ENCODE results near the gene MAG. TPM values are rescaled to one million over a fixed set of nuclear protein-coding genes. Genes with fewer than 3 reads are reported as not detected.
A peak's percentile ranks its signal among the peaks of the same experiment; 100 is the strongest.

The MAG gene
- total RNA-seq, 1 donor from 2014 or later: 1.6 TPM

GRCh38 chr19:35272122-35272719 is 19.7 kb upstream of the MAG start:
- H3K27me3 ChIP-seq (ENCODE audit: control insufficient read depth in 3 of 3, insufficient read depth in 3 of 3, low read length in 3 of 3): no peaks in the 10 kb centered on the region
- peaks cover 51 to 62% (median 58%) of the 10 kb centered on the region in 3 donors for H3K36me3 ChIP-seq (ENCODE audit: control insufficient read depth in 3 of 3, insufficient read depth in 3 of 3, low read length in 3 of 3)
- H3K9ac ChIP-seq (ENCODE audit: low read depth in 1 of 3, low read length in 3 of 3): peak overlapping the region in 1 of 3 donors; percentile 9
- H3K4me1 ChIP-seq (ENCODE audit: control insufficient read depth in 3 of 3, insufficient read depth in 3 of 3, low read length in 3 of 3): peaks cover 10 to 18% (median 14%) of the 10 kb centered on the region in 3 donors
- no peak overlapping the region for H3K4me3 ChIP-seq (ENCODE audit: low read length in 3 of 3)
- H3K9me3 ChIP-seq (ENCODE audit: control insufficient read depth in 3 of 3, low read length in 3 of 3): no peaks in the 10 kb centered on the region
- H3K27ac ChIP-seq (ENCODE audit: low read depth, low read length): no peak overlapping the region

- Histone ChIP-seq H3K36me3 (ENCODE audit: control insufficient read depth in 3 of 3, insufficient read depth in 3 of 3, low read length in 3 of 3) (peaks cover 54 to 66% (median 65%) of the 10 kb centered on the region in 3 donors), H3K27me3 (ENCODE audit: control insufficient read depth in 3 of 3, insufficient read depth in 3 of 3, low read length in 3 of 3) (no peaks in the 10 kb centered on the region), H3K9me3 (ENCODE audit: control insufficient read depth in 3 of 3, low read length in 3 of 3) (no peaks in the 10 kb centered on the region), H3K4me3 (ENCODE audit: low read length in 3 of 3) (no peak overlapping the region), H3K4me1 (ENCODE audit: control insufficient read depth in 3 of 3, insufficient read depth in 3 of 3, low read length in 3 of 3) (peaks cover 10 to 15% (median 14%) of the 10 kb centered on the region in 3 donors), H3K27ac (ENCODE audit: low read depth, low read length) (no peak overlapping the region), H3K9ac (ENCODE audit: low read depth in 1 of 3, low read length in 3 of 3) (no peak overlapping the region)
These were observed 18.9 kb upstream of the MAG start for GRCh38 chr19:35272954-35273649.

GRCh38 chr19:35273686-35274259 is 18.2 kb upstream of the MAG start:
- Histone ChIP-seq H3K4me3 (ENCODE audit: low read length in 3 of 3) (no peak overlapping the region), H3K27me3 (ENCODE audit: control insufficient read depth in 3 of 3, insufficient read depth in 3 of 3, low read length in 3 of 3) (no peaks in the 10 kb centered on the region), H3K9me3 (ENCODE audit: control insufficient read depth in 3 of 3, low read length in 3 of 3) (no peaks in the 10 kb centered on the region), H3K9ac (ENCODE audit: low read depth in 1 of 3, low read length in 3 of 3) (no peak overlapping the region), H3K4me1 (ENCODE audit: control insufficient read depth in 3 of 3, insufficient read depth in 3 of 3, low read length in 3 of 3) (peaks cover 10 to 15% (median 14%) of the 10 kb centered on the region in 3 donors), H3K36me3 (ENCODE audit: control insufficient read depth in 3 of 3, insufficient read depth in 3 of 3, low read length in 3 of 3) (peaks cover 61 to 69% (median 67%) of the 10 kb centered on the region in 3 donors), H3K27ac (ENCODE audit: low read depth, low read length) (no peak overlapping the region)

- H3K9me3 ChIP-seq (ENCODE audit: control insufficient read depth in 3 of 3, low read length in 3 of 3): no peaks in the 10 kb centered on the region
- peaks cover 66 to 75% (median 72%) of the 10 kb centered on the region in 3 donors for H3K36me3 ChIP-seq (ENCODE audit: control insufficient read depth in 3 of 3, insufficient read depth in 3 of 3, low read length in 3 of 3)
- H3K4me3 ChIP-seq (ENCODE audit: low read length in 3 of 3): no peak overlapping the region
- no peak overlapping the region for H3K9ac ChIP-seq (ENCODE audit: low read depth in 1 of 3, low read length in 3 of 3)
- no peaks in the 10 kb centered on the region for H3K27me3 ChIP-seq (ENCODE audit: control insufficient read depth in 3 of 3, insufficient read depth in 3 of 3, low read length in 3 of 3)
- H3K4me1 ChIP-seq (ENCODE audit: control insufficient read depth in 3 of 3, insufficient read depth in 3 of 3, low read length in 3 of 3): peaks cover 10 to 15% (median 14%) of the 10 kb centered on the region in 3 donors
- H3K27ac ChIP-seq (ENCODE audit: low read depth, low read length): no peak overlapping the region
These were observed 17.6 kb upstream of the MAG start for GRCh38 chr19:35274323-35274722.

- H3K4me3 ChIP-seq (ENCODE audit: low read length in 3 of 3): no peak overlapping the region
- no peak overlapping the region for H3K9ac ChIP-seq (ENCODE audit: low read depth in 1 of 3, low read length in 3 of 3)
- H3K27me3 ChIP-seq (ENCODE audit: control insufficient read depth in 3 of 3, insufficient read depth in 3 of 3, low read length in 3 of 3): no peaks in the 10 kb centered on the region
- H3K27ac ChIP-seq (ENCODE audit: low read depth, low read length): no peak overlapping the region
- H3K4me1 ChIP-seq (ENCODE audit: control insufficient read depth in 3 of 3, insufficient read depth in 3 of 3, low read length in 3 of 3): peaks cover 0 to 3% (median 0%) of the 10 kb centered on the region in 3 donors
- H3K9me3 ChIP-seq (ENCODE audit: control insufficient read depth in 3 of 3, low read length in 3 of 3): no peaks in the 10 kb centered on the region
- H3K36me3 ChIP-seq (ENCODE audit: control insufficient read depth in 3 of 3, insufficient read depth in 3 of 3, low read length in 3 of 3): peaks cover 55 to 62% (median 56%) of the 10 kb centered on the region in 3 donors
These were observed 15.2 kb upstream of the MAG start for GRCh38 chr19:35276706-35277281.

GRCh38 chr19:35278578-35279284 is 13.2 kb upstream of the MAG start:
- Histone ChIP-seq H3K4me3 (ENCODE audit: low read length in 3 of 3) (no peak overlapping the region), H3K9ac (ENCODE audit: low read depth in 1 of 3, low read length in 3 of 3) (no peak overlapping the region), H3K27ac (ENCODE audit: low read depth, low read length) (no peak overlapping the region), H3K4me1 (ENCODE audit: control insufficient read depth in 3 of 3, insufficient read depth in 3 of 3, low read length in 3 of 3) (no peaks in the 10 kb centered on the region), H3K27me3 (ENCODE audit: control insufficient read depth in 3 of 3, insufficient read depth in 3 of 3, low read length in 3 of 3) (peaks cover 7 to 12% (median 8%) of the 10 kb centered on the region in 3 donors), H3K9me3 (ENCODE audit: control insufficient read depth in 3 of 3, low read length in 3 of 3) (no peaks in the 10 kb centered on the region), H3K36me3 (ENCODE audit: control insufficient read depth in 3 of 3, insufficient read depth in 3 of 3, low read length in 3 of 3) (peaks cover 40 to 50% (median 40%) of the 10 kb centered on the region in 3 donors)

GRCh38 chr19:35279374-35279773 is 12.6 kb upstream of the MAG start:
- Histone ChIP-seq H3K4me3 (ENCODE audit: low read length in 3 of 3) (no peak overlapping the region), H3K27ac (ENCODE audit: low read depth, low read length) (no peak overlapping the region), H3K27me3 (ENCODE audit: control insufficient read depth in 3 of 3, insufficient read depth in 3 of 3, low read length in 3 of 3) (peaks cover 7 to 14% (median 8%) of the 10 kb centered on the region in 3 donors), H3K4me1 (ENCODE audit: control insufficient read depth in 3 of 3, insufficient read depth in 3 of 3, low read length in 3 of 3) (no peaks in the 10 kb centered on the region), H3K9ac (ENCODE audit: low read depth in 1 of 3, low read length in 3 of 3) (no peak overlapping the region), H3K9me3 (ENCODE audit: control insufficient read depth in 3 of 3, low read length in 3 of 3) (no peaks in the 10 kb centered on the region), H3K36me3 (ENCODE audit: control insufficient read depth in 3 of 3, insufficient read depth in 3 of 3, low read length in 3 of 3) (peaks cover 33 to 44% (median 34%) of the 10 kb centered on the region in 3 donors)

- H3K36me3 ChIP-seq (ENCODE audit: control insufficient read depth in 3 of 3, insufficient read depth in 3 of 3, low read length in 3 of 3): peaks cover 28 to 41% (median 32%) of the 10 kb centered on the region in 3 donors
- H3K9ac ChIP-seq (ENCODE audit: low read depth in 1 of 3, low read length in 3 of 3): peak overlapping the region in 1 of 3 donors; percentile 16
- no peaks in the 10 kb centered on the region for H3K9me3 ChIP-seq (ENCODE audit: control insufficient read depth in 3 of 3, low read length in 3 of 3)
- H3K4me1 ChIP-seq (ENCODE audit: control insufficient read depth in 3 of 3, insufficient read depth in 3 of 3, low read length in 3 of 3): no peaks in the 10 kb centered on the region
- H3K4me3 ChIP-seq (ENCODE audit: low read length in 3 of 3): no peak overlapping the region
- H3K27me3 ChIP-seq (ENCODE audit: control insufficient read depth in 3 of 3, insufficient read depth in 3 of 3, low read length in 3 of 3): peaks cover 7 to 22% (median 8%) of the 10 kb centered on the region in 3 donors
- no peak overlapping the region for H3K27ac ChIP-seq (ENCODE audit: low read depth, low read length)
These were observed 11.8 kb upstream of the MAG start for GRCh38 chr19:35279985-35280821.

- peaks cover 7 to 22% (median 8%) of the 10 kb centered on the region in 3 donors for H3K27me3 ChIP-seq (ENCODE audit: control insufficient read depth in 3 of 3, insufficient read depth in 3 of 3, low read length in 3 of 3)
- no peaks in the 10 kb centered on the region for H3K4me1 ChIP-seq (ENCODE audit: control insufficient read depth in 3 of 3, insufficient read depth in 3 of 3, low read length in 3 of 3)
- no peaks in the 10 kb centered on the region for H3K9me3 ChIP-seq (ENCODE audit: control insufficient read depth in 3 of 3, low read length in 3 of 3)
- no peak overlapping the region for H3K4me3 ChIP-seq (ENCODE audit: low read length in 3 of 3)
- H3K9ac ChIP-seq (ENCODE audit: low read depth in 1 of 3, low read length in 3 of 3): peak overlapping the region in 1 of 3 donors; percentile 33
- no peak overlapping the region for H3K27ac ChIP-seq (ENCODE audit: low read depth, low read length)
- peaks cover 20 to 32% (median 31%) of the 10 kb centered on the region in 3 donors for H3K36me3 ChIP-seq (ENCODE audit: control insufficient read depth in 3 of 3, insufficient read depth in 3 of 3, low read length in 3 of 3)
These were observed 10.7 kb upstream of the MAG start for GRCh38 chr19:35281303-35281702.
